ENCODE measurements around the gene CEP112. TPM values are rescaled to one million over a fixed set of nuclear protein-coding genes. Genes with fewer than 3 reads are reported as not detected.

Gene CEP112
- total RNA-seq, 1 donor from 2014 or later = 14.5 TPM

GRCh38 chr17:65660078-65660477, 531.9 kb downstream of the CEP112 start:
- H3K27me3 ChIP-seq (ENCODE audit: low read depth) = no peaks in the 10 kb centered on the region
- no peak overlapping the region for H3K4me3 ChIP-seq
- intact Hi-C loops (cut with micrococcal nuclease) = no loop called here
- H3K9me3 ChIP-seq (replicated peaks) = no peaks in the 10 kb centered on the region
- TF ChIP-seq CTCF (IDR thresholded peaks at IDR 0.05; ENCODE audit: borderline replicate concordance) = no peak
- no peak for DNase-seq
- H3K36me3 ChIP-seq = no peaks in the 10 kb centered on the region
- H3K27ac ChIP-seq (replicated peaks) = no peak overlapping the region
- no peaks in the 10 kb centered on the region for H3K4me1 ChIP-seq

- intact Hi-C loops (cut with micrococcal nuclease) = no loop called here
- DNase-seq = no peak
- Histone ChIP-seq H3K4me1 (no peaks in the 10 kb centered on the region), H3K36me3 (no peaks in the 10 kb centered on the region), H3K4me3 (no peak overlapping the region), H3K27ac (replicated peaks) (no peak overlapping the region), H3K27me3 (ENCODE audit: low read depth) (no peaks in the 10 kb centered on the region), H3K9me3 (replicated peaks) (no peaks in the 10 kb centered on the region)
- TF ChIP-seq CTCF (IDR thresholded peaks at IDR 0.05; ENCODE audit: borderline replicate concordance) = no peak
Observed at GRCh38 chr17:65659512-65659911, 532.4 kb downstream of the CEP112 start.

- no peak for TF ChIP-seq CTCF (IDR thresholded peaks at IDR 0.05; ENCODE audit: borderline replicate concordance)
- Histone ChIP-seq H3K4me1 (no peaks in the 10 kb centered on the region), H3K4me3 (no peak overlapping the region), H3K36me3 (no peaks in the 10 kb centered on the region), H3K27me3 (ENCODE audit: low read depth) (no peaks in the 10 kb centered on the region), H3K27ac (replicated peaks) (no peak overlapping the region), H3K9me3 (replicated peaks) (no peaks in the 10 kb centered on the region)
- intact Hi-C loops (cut with micrococcal nuclease) = no loop called here
- no peak for DNase-seq
Observed at GRCh38 chr17:65657251-65657828, 534.6 kb downstream of the CEP112 start.

GRCh38 chr17:65656390-65657250, 535.3 kb downstream of the CEP112 start:
- intact Hi-C loops (cut with micrococcal nuclease) = no loop called here
- TF ChIP-seq CTCF (IDR thresholded peaks at IDR 0.05; ENCODE audit: borderline replicate concordance) = no peak
- H3K27ac ChIP-seq (replicated peaks) = no peak overlapping the region
- no peak overlapping the region for H3K4me3 ChIP-seq
- H3K9me3 ChIP-seq (replicated peaks) = no peaks in the 10 kb centered on the region
- no peaks in the 10 kb centered on the region for H3K4me1 ChIP-seq
- DNase-seq = no peak
- no peaks in the 10 kb centered on the region for H3K36me3 ChIP-seq
- H3K27me3 ChIP-seq (ENCODE audit: low read depth) = no peaks in the 10 kb centered on the region

GRCh38 chr17:65655706-65656105, 536.2 kb downstream of the CEP112 start:
- intact Hi-C loops (cut with micrococcal nuclease) = no loop called here
- Histone ChIP-seq H3K9me3 (replicated peaks) (no peaks in the 10 kb centered on the region), H3K36me3 (no peaks in the 10 kb centered on the region), H3K4me1 (no peaks in the 10 kb centered on the region), H3K27ac (replicated peaks) (no peak overlapping the region), H3K4me3 (no peak overlapping the region), H3K27me3 (ENCODE audit: low read depth) (no peaks in the 10 kb centered on the region)
- DNase-seq = no peak
- TF ChIP-seq CTCF (IDR thresholded peaks at IDR 0.05; ENCODE audit: borderline replicate concordance) = no peak
